ENCODE results near the gene PHKB.

GRCh38 chr16:47636501-47637099, 175.5 kb downstream of the PHKB start:
- no peak for TF ChIP-seq RARB (CRISPR knock-in tag; IDR thresholded peaks at IDR 0.05)
- TF ChIP-seq ZFP30 (CRISPR knock-in tag; IDR thresholded peaks at IDR 0.05) = no peak
- no peak for TF ChIP-seq GLIS3 (CRISPR knock-in tag; IDR thresholded peaks at IDR 0.05)
- no peak for TF ChIP-seq PPARA (CRISPR knock-in tag; IDR thresholded peaks at IDR 0.05; ENCODE audit: borderline replicate concordance)
- TF ChIP-seq, protein P1, sequence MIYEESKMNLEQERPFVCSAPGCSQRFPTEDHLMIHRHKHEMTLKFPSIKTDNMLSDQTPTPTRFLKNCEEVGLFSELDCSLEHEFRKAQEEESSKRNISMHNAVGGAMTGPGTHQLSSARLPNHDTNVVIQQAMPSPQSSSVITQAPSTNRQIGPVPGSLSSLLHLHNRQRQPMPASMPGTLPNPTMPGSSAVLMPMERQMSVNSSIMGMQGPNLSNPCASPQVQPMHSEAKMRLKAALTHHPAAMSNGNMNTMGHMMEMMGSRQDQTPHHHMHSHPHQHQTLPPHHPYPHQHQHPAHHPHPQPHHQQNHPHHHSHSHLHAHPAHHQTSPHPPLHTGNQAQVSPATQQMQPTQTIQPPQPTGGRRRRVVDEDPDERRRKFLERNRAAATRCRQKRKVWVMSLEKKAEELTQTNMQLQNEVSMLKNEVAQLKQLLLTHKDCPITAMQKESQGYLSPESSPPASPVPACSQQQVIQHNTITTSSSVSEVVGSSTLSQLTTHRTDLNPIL (CRISPR knock-in tag; IDR thresholded peaks at IDR 0.05; ENCODE audit: low read depth) = no peak
- TF ChIP-seq ESRRG (CRISPR knock-in tag; IDR thresholded peaks at IDR 0.05) = no peak

All from SK-N-SH treated with all-trans-retinoic acid at 6 μM for 48 hours (cell line).